Activated naive CD8-positive, alpha-beta T cell treated with anti-CD3 and anti-CD28 coated beads for 36 hours (primary cell): ENCODE results near the gene SPDYC. TPM values are rescaled to one million over a fixed set of nuclear protein-coding genes. Genes with fewer than 3 reads are reported as not detected.

Source experiments
- DNase-seq: peaks from one replicate; pipeline ENCODE4 v3.0.0; 2021
- H3K27ac Mint-ChIP-seq: one replicate; pipeline ENCODE4 v1.8.0; 2022; ENCODE audit warnings: mild to moderate bottlenecking, moderate library complexity, mixed read lengths
- H3K27me3 Mint-ChIP-seq: one replicate; pipeline ENCODE4 v1.8.0; 2022; ENCODE audit warnings: mild to moderate bottlenecking, mixed read lengths
- H3K36me3 Mint-ChIP-seq: one replicate; pipeline ENCODE4 v1.8.0; 2021; ENCODE audit warnings: mild to moderate bottlenecking, mixed read lengths
- H3K4me1 Mint-ChIP-seq: one replicate; pipeline ENCODE4 v1.8.0; 2021; ENCODE audit warnings: mixed read lengths
- H3K4me3 Mint-ChIP-seq: one replicate; pipeline ENCODE4 v1.8.0; 2022; ENCODE audit warnings: mild to moderate bottlenecking, moderate library complexity, mixed read lengths
- H3K9me3 Mint-ChIP-seq: one replicate; pipeline ENCODE4 v1.8.0; 2022; ENCODE audit warnings: mixed read lengths
- total RNA-seq, 2 experiments: library from RNA; stranded (reverse); gene quantifications; one replicate each; pipeline ENCODE4 v1.2.3, GENCODE V29; 2021

The SPDYC gene, protein sequence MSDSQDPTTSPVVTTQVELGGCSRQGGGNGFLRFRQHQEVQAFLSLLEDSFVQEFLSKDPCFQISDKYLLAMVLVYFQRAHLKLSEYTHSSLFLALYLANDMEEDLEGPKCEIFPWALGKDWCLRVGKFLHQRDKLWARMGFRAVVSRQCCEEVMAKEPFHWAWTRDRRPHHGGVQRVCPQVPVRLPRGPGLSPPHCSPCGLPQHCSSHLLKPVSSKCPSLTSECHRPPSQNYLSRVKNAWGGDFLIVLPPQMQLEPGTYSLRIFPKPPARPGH
- total RNA-seq: not detected

DNA sequence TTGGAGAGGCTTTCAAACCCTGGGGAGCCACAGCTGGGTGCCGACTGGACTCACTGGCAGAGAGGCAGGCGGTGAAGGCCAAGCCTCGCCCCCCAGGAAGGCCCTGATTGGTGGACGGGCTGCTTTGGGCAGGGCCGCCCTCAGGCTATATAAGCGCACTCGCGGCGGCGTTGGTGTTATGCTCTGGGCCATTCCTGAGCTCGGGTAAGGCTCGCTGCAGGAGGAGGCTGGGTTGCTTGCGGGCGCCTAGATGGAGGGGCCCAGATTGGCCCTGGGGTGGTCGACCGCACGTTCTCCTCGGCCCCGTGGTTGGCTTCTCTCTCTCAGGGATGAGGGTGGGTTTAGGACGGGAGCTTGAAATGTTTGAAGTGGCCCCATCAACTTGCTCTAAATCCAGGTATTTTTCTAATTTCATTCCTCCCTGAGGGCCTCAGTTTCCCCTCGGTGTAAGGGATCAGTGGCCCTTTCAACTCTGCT is at the start of gene SPDYC:
Gene SPDYC, plus strand, starts transcription at position 176 of the 477 bp plus-strand sequence. CDS start 1,125 bp downstream, outside the sequence.
- Mint-ChIP-seq H3K27me3 (no peaks in the 10 kb centered on the region), H3K4me3 (no peak within 1 kb of the TSS), H3K9me3 (no peaks in the 10 kb centered on the region), H3K4me1 (peaks cover 4% of the 10 kb centered on the region), H3K36me3 (no peaks in the 10 kb centered on the region), H3K27ac (peak within 1 kb of the TSS; percentile 2)
- DNase-seq: no peak

DNA sequence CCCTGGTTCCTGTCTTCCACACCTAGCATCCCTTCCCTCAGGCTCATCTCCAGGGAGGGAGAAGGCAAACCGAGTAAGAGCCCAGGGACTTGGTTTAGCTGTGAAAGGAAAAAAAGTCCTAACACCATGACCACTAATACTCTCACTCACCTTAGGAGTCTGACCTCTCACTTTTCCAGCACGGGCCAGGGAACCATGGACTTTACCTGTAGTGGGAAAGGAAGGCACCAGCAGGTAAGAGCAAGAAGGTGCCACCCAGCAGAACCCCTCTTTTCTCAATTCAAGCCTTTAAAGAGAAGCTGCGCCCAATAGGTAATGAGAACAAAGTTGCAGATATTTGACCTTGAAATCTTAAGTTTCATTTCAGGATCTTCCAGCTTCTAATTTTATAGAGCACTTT is 49.2 kb upstream of the SPDYC start:
- Mint-ChIP-seq H3K27ac (peak overlapping the region; percentile 99), H3K36me3 (peaks cover 51% of the 10 kb centered on the region), H3K27me3 (peaks cover 6% of the 10 kb centered on the region), H3K4me3 (peak overlapping the region; percentile 99), H3K9me3 (no peaks in the 10 kb centered on the region), H3K4me1 (peaks cover 43% of the 10 kb centered on the region)
- no peak for DNase-seq

DNA sequence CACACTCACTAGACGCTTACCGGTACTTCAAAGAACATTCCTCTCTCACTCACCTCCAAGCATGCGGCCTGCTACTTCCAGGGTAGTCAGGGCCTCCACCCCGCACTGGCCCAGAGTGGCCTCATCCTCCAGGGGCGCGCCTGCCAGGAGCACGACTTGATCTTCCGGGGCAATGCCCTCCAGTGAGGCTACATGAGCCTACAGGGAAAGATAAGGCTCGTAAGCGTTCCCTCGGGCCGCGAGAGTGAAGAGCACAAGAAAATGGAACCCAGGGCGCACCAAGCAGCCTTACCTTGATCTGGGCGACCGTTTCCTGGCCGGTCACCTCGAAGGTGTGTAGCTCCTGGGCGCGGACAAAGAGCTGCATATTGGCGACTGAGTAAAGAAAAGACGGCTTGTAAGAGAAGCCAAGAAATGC is 48.6 kb upstream of the SPDYC start:
- Mint-ChIP-seq H3K27ac (peak overlapping the region; percentile 99), H3K4me3 (peak overlapping the region; percentile 99), H3K4me1 (peaks cover 38% of the 10 kb centered on the region), H3K36me3 (peaks cover 46% of the 10 kb centered on the region), H3K9me3 (no peaks in the 10 kb centered on the region), H3K27me3 (peaks cover 6% of the 10 kb centered on the region)
- DNase-seq: no peak

DNA sequence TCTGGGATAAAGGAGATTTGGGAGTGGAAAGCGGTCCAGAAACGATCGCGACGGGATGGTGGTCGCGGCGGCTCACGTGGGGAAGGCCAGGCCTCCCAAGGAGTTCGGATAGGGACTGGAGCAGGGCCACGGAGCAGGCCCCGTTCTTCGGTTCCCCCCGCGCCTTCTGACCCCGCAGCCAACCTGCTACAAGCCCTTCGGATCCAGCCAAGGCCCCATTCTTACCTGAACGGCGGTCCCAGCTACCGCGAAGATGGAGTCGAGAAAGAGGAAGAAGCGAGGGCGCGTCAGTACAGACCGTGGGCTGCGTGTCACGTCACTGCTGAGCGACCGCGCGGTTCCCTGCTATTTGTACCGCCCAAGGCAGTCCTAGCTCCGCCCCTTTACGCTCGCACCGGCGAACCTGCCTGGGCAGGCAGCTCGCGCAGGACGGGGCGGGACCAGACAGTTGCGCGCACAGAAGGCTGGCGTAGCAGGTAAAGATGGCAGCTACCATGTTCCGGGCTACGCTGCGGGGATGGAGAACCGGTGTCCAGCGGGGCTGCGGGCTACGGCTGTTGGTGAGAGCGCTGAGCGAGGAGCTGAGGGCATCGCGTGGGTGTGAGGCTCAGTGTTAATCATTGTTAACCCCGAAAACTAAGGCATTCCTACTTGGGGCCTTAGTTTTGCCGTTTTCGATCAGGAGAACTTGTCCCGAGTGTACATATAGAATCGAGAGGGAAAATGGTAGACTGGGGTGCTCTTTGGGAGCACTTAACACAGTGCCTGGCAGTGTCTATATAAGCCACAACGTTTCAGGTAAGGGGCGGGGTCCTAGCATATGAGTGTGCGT is 48.0 kb upstream of the SPDYC start, which contains the start of the genes FAU and MRPL49:
Gene FAU, minus strand, starts transcription at position 270 of the 832 bp plus-strand sequence. CDS start 321 bp downstream, outside the sequence.
Gene MRPL49, plus strand, starts transcription at position 457 of the 832 bp plus-strand sequence. Its CDS starts 26 bp downstream, at position 483.
- H3K36me3 Mint-ChIP-seq: peaks cover 42% of the 10 kb centered on the region
- peak; percentile 99 for DNase-seq
- H3K9me3 Mint-ChIP-seq: no peaks in the 10 kb centered on the region
- H3K27ac Mint-ChIP-seq: peak within 1 kb of the TSS; percentile 99
- H3K4me3 Mint-ChIP-seq: peak within 1 kb of the TSS; percentile 99
- H3K27me3 Mint-ChIP-seq: peaks cover 3% of the 10 kb centered on the region
- peaks cover 35% of the 10 kb centered on the region for H3K4me1 Mint-ChIP-seq

DNA sequence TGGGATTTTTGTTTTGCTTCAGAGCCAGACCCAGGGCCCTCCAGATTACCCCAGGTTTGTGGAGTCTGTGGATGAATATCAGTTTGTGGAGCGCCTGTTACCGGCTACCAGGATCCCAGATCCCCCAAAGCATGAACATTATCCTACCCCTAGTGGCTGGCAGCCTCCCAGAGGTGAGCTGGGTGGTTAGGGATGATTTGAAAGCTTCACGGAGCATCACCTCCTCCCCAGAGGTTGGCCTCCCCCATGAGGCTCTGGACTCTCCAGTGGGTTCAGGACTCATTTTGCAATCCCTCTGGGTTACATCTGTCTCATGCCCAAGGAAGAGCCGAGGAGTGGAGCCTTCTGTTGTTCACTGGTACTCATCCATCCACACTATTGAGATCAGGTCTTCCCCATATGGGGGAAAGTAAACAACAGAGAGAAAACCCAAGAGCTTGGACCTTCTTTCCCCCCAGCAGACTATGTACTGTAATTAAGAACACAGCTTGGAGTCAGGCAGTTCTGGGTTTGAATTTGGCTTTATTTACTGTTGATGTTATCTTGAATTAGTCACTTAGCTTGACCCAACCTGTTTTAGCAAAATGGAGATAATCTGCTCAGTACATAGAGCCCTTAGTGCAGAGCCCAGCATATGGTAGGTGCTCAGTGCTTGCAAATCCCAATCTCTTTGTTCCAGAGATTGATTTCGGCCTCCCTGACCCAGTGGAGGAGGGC is 45.4 kb upstream of the SPDYC start:
- H3K4me1 Mint-ChIP-seq: peaks cover 25% of the 10 kb centered on the region
- peak overlapping the region; percentile 60 for H3K27ac Mint-ChIP-seq
- H3K27me3 Mint-ChIP-seq: peaks cover 3% of the 10 kb centered on the region
- peak overlapping the region; percentile 32 for H3K4me3 Mint-ChIP-seq
- H3K9me3 Mint-ChIP-seq: no peaks in the 10 kb centered on the region
- no peak for DNase-seq
- H3K36me3 Mint-ChIP-seq: peaks cover 30% of the 10 kb centered on the region

DNA sequence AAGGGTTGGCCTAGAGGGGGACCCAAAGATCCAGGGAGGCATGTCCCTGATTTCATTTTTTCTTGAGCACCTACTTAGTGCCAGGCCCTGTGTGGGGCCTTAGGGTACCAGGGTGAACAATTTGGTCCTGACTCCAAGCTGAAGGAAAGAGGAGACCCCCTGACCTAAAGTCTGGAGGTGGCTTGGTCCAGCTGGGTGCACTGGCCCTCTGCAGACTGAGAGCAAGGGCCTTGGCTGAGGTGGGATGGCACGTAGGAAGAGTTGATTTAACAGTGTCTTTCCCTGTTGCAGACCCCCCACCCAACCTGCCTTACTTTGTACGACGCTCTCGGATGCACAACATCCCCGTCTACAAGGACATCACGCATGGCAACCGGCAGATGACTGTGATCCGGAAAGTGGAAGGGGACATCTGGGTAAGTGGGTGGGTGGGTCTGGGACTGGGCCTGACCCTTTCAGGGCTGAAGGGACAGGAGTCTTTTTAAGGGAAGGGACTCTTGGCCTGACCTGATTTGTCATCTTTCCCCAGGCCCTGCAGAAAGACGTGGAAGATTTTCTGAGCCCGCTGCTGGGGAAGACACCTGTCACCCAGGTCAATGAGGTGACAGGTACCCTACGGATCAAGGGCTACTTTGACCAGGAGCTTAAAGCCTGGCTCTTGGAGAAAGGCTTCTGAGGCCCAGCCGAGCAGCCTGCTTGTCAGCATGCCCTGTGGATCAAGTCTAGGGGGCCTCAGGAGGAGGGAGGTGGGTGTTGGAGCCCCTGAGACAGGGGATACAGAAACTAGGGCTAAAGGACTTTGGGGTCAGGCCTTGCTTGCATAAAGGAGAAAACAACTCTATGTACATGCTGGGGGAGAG is 44.6 kb upstream of the SPDYC start:
- Mint-ChIP-seq H3K27me3 (peaks cover 3% of the 10 kb centered on the region), H3K36me3 (peaks cover 24% of the 10 kb centered on the region), H3K4me3 (no peak overlapping the region), H3K9me3 (no peaks in the 10 kb centered on the region), H3K27ac (no peak overlapping the region), H3K4me1 (peaks cover 18% of the 10 kb centered on the region)
- no peak for DNase-seq

DNA sequence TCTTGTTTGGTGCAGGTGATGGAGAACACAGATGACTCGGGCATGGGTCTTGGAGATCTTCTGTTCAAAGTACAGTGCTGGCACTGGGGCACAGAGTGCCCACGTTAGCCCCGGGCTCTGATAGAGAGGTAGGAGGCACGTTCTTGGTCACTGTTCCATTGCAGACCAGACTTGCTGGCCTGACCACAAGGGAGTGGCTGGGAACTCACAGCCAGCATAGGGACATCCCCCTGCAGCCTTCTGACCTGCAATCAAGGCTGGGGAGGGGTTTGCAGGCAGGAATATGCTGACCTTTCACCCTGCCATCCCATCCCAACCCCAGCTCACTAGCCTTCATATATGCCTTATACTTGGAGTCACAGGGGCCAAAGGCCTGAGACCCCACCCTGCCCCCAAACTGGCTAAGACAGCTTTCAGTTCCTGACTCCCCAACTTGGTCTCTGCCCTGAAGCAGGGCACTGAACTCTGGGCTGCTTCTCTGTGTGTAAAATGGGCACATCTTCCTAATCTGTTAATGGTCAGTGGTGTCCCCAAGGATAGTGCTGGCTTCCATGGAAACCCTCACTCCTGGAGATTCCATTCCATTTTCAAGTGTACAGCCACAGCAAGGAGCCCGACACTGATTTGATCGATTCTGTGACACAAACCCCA is 43.3 kb upstream of the SPDYC start:
- Mint-ChIP-seq H3K4me3 (no peak overlapping the region), H3K27ac (no peak overlapping the region), H3K9me3 (no peaks in the 10 kb centered on the region), H3K36me3 (peaks cover 16% of the 10 kb centered on the region), H3K27me3 (no peaks in the 10 kb centered on the region), H3K4me1 (peaks cover 9% of the 10 kb centered on the region)
- DNase-seq: no peak

DNA sequence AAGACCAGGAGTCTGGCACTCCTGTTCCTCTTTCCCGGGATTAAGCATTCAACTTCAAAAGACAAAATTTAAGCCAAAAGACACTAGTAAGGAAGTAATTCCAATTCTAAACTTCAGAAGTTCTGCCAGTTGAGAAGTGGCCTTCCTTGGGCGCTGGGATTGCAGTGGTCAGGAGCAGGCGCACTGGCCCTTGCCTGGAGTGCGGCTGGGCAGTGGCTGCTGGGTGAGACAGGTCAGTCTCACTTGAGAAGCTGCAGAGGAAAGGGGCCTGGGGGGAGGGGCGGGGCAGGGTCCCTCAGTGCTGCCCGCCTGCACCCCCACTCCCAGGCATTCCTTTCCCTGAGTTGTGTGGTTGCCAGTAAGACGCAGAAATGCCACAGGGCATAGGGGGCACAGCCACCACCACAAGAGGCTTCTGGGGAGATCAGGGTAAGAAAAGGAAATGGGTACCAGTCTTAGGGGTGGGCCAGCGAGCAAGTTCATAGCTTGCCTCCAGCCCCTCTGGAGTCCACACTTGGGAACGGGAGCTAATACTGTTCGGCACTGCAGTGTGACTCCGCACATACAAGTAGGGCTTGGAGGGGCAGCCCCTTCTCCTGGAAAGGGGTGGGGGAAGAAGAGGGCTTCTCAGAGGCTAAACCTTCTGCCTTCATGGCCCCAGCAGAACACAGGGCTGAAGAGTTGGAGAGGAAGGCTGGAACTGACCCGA is 42.4 kb upstream of the SPDYC start:
- Mint-ChIP-seq H3K27ac (no peak overlapping the region), H3K9me3 (no peaks in the 10 kb centered on the region), H3K27me3 (no peaks in the 10 kb centered on the region), H3K4me1 (peaks cover 13% of the 10 kb centered on the region), H3K4me3 (no peak overlapping the region), H3K36me3 (peaks cover 10% of the 10 kb centered on the region)
- DNase-seq: no peak

DNA sequence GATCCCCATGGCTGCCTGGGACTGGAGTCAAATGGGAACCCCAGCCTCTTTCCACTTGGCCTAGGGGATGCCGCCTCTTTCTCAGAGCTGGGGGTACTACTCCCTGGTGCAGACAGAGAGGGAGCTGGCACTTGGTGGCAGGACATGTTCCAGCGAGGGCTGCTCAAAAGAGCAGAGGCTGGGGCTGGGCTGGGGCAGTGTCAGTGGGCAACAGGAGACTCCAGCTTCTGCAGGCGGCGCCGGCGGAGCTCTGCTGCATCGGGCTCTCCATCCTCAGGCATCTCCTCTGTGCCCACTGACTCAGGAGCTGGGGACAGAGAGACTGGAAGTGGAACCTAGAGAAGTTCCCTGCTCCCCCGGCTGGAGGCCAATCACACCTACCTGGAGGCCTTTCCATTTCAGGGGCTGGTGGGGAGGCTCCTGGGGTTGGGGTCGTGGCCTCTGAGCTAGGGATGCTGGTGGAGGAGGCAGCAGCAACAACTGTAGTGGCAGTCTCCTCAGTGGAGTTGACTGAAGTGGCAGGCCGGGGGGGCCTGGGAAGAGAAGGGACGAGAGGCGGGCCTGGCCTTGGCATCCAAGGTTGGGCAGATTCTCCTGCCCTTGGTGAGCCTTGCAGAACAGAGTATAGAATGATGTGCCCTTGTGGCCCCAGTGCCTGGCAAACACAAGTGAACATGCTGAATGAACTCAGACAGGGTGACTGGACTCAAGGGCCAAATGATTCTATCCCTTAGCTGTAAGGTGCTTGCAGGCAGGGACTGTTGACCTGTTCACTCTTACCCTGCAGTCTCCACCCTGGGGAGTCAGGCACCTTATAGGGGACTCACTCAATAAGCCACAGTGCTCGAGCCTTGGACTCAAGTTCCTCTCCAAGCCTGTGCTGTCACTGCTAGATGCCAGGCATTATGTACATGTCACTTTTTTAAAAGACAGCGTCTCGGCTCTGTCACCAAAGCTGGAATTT is 41.6 kb upstream of the SPDYC start:
- Mint-ChIP-seq H3K4me1 (peaks cover 16% of the 10 kb centered on the region), H3K4me3 (no peak overlapping the region), H3K27me3 (no peaks in the 10 kb centered on the region), H3K36me3 (peaks cover 10% of the 10 kb centered on the region), H3K27ac (no peak overlapping the region), H3K9me3 (no peaks in the 10 kb centered on the region)
- DNase-seq: no peak

DNA sequence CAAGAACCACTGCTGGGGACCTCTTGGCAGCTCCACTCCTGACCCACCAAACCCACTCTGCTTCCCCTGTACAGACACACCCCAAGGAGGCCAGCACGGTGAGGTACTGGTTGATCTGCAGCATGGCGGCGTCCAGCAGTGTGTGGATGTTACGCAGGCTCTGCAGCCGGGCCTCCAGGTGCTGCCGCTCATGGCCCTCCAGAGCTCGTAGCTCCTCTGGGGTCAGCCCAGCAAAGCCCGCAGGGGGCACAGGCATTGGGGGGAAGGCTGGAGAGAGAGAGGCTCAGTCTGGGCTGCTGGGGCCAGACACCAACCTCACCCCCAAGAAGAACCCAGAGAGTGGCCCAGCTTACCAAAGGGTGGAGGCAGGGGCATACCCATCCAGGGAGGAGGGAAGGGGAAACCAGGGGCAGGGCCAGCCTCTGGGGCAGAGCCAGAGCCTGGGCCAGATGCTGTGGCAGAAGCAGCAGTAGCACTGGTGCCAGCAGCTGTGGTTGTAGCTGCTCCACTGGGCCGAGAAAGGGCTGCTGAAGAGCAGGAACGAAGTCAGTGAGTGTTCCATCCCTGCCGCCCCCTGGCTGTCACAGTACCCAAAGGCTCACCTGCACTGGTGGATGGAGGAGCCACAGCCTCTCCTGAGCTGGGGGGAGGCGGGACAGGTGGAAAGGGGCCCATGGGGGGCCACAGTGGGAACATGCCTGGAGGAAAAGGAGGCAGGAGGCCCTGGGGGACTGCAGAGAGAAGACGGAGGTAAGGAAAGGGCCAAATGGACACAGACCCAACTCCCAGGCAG is 40.2 kb upstream of the SPDYC start:
- Mint-ChIP-seq H3K36me3 (peaks cover 6% of the 10 kb centered on the region), H3K27ac (no peak overlapping the region), H3K4me3 (no peak overlapping the region), H3K4me1 (peaks cover 15% of the 10 kb centered on the region), H3K27me3 (no peaks in the 10 kb centered on the region), H3K9me3 (no peaks in the 10 kb centered on the region)
- DNase-seq: no peak

DNA sequence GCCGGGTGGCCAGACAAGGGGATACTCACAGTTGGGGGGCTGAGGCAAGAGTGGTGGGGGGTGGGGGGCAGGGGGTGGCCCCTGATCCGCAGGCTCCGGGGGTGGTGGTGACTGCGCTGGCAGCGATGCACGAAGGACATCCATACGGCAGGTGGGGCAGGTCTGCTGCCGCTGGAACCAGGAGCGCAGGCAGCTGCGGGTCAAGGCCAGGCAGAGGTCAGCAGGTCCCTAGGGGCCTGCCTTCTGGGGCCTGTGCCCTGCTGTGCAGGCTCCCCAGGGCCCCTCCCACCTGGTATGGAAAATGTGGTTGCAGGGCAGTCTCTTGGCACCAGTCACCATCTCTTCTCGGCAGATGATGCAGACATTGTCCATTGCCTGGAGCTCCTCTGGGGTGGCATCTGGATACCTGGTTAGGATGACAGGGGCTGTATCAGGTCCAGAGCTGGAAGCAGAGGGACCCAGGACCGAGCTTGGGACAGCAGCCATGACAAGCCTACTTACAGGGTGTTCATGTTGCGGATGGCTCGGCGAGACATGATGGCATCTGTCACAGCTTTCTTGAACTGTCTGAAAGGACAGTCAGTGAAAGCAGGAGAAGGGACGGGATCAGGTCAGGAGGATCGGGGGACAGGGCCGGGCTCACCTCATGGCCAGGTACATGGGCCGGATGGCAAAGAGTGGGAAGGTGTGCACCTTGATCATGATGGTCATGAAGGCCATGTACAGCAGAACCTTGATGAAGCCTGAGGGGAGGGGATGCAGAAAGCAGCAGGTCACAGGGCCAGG is 39.2 kb upstream of the SPDYC start:
- no peaks in the 10 kb centered on the region for H3K9me3 Mint-ChIP-seq
- no peak overlapping the region for H3K4me3 Mint-ChIP-seq
- DNase-seq: no peak
- no peaks in the 10 kb centered on the region for H3K27me3 Mint-ChIP-seq
- peaks cover 15% of the 10 kb centered on the region for H3K4me1 Mint-ChIP-seq
- H3K36me3 Mint-ChIP-seq: peaks cover 6% of the 10 kb centered on the region
- peak overlapping the region; percentile 47 for H3K27ac Mint-ChIP-seq
